Measurements from ENCODE around the gene TNFRSF9. TPM values are rescaled to one million over a fixed set of nuclear protein-coding genes. Genes with fewer than 3 reads are reported as not detected.

The TNFRSF9 gene
- polyA plus RNA-seq, 1 donor from 2014 or later: not detected

DNA sequence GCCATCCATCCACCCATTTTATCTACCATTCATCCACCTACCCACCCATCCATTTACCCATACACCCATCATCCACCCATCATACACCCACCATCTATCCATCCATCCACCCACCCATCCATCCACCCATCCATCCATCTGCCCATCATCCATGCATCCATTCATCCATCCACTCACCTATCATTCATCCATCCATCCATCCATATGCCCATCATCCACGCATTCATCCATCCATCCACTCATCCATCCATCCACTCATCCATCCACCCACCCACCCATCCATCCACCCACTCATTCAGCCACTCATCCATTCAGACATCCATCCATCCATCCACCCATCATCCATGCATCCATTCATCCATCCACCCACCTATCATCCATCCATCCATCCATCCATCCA lies 55.9 kb downstream of the TNFRSF9 start:
- Histone ChIP-seq H3K9me2 (ENCODE audit: insufficient read depth, low read length) (no peaks in the 10 kb centered on the region), H3K9ac (ENCODE audit: low read length) (no peak overlapping the region), H3K4me2 (ENCODE audit: low read length) (no peak overlapping the region), H3K4me3 (ENCODE audit: low read length) (no peak overlapping the region), H3F3A (ENCODE audit: insufficient read depth, low read length, poor library complexity, severe bottlenecking) (no peaks in the 10 kb centered on the region), H3K36me3 (ENCODE audit: insufficient read depth, low read length) (no peaks in the 10 kb centered on the region), H3K27me3 (ENCODE audit: insufficient read depth, low read depth, low read length) (no peaks in the 10 kb centered on the region), H3K79me2 (replicated peaks; ENCODE audit: insufficient read depth, low read length) (no peaks in the 10 kb centered on the region), H4K20me1 (ENCODE audit: insufficient read depth) (no peaks in the 10 kb centered on the region), H3K9me3 (ENCODE audit: low read length) (no peaks in the 10 kb centered on the region), H3K27ac (ENCODE audit: low read length) (no peak overlapping the region), H2AFZ (ENCODE audit: low read depth, low read length) (no peak overlapping the region)
- TF ChIP-seq MXI1 (conservative IDR thresholded peaks at IDR 0.05; ENCODE audit: poor library complexity, severe bottlenecking): no peak
- TF ChIP-seq EZH2 (IDR thresholded peaks at IDR 0.05; ENCODE audit: borderline replicate concordance, insufficient read depth, low read length, poor library complexity, severe bottlenecking): no peak
- TF ChIP-seq EP300 (conservative IDR thresholded peaks at IDR 0.05; ENCODE audit: poor library complexity, severe bottlenecking): no peak
- TF ChIP-seq POLR2AphosphoS5 (IDR thresholded peaks at IDR 0.05): no peak
- TF ChIP-seq, protein P1, sequence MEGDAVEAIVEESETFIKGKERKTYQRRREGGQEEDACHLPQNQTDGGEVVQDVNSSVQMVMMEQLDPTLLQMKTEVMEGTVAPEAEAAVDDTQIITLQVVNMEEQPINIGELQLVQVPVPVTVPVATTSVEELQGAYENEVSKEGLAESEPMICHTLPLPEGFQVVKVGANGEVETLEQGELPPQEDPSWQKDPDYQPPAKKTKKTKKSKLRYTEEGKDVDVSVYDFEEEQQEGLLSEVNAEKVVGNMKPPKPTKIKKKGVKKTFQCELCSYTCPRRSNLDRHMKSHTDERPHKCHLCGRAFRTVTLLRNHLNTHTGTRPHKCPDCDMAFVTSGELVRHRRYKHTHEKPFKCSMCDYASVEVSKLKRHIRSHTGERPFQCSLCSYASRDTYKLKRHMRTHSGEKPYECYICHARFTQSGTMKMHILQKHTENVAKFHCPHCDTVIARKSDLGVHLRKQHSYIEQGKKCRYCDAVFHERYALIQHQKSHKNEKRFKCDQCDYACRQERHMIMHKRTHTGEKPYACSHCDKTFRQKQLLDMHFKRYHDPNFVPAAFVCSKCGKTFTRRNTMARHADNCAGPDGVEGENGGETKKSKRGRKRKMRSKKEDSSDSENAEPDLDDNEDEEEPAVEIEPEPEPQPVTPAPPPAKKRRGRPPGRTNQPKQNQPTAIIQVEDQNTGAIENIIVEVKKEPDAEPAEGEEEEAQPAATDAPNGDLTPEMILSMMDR (IDR thresholded peaks at IDR 0.05; ENCODE audit: poor library complexity, severe bottlenecking): no peak
- TF ChIP-seq, protein P2, sequence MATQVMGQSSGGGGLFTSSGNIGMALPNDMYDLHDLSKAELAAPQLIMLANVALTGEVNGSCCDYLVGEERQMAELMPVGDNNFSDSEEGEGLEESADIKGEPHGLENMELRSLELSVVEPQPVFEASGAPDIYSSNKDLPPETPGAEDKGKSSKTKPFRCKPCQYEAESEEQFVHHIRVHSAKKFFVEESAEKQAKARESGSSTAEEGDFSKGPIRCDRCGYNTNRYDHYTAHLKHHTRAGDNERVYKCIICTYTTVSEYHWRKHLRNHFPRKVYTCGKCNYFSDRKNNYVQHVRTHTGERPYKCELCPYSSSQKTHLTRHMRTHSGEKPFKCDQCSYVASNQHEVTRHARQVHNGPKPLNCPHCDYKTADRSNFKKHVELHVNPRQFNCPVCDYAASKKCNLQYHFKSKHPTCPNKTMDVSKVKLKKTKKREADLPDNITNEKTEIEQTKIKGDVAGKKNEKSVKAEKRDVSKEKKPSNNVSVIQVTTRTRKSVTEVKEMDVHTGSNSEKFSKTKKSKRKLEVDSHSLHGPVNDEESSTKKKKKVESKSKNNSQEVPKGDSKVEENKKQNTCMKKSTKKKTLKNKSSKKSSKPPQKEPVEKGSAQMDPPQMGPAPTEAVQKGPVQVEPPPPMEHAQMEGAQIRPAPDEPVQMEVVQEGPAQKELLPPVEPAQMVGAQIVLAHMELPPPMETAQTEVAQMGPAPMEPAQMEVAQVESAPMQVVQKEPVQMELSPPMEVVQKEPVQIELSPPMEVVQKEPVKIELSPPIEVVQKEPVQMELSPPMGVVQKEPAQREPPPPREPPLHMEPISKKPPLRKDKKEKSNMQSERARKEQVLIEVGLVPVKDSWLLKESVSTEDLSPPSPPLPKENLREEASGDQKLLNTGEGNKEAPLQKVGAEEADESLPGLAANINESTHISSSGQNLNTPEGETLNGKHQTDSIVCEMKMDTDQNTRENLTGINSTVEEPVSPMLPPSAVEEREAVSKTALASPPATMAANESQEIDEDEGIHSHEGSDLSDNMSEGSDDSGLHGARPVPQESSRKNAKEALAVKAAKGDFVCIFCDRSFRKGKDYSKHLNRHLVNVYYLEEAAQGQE (IDR thresholded peaks at IDR 0.05; ENCODE audit: borderline replicate concordance): no peak
- no peak for TF ChIP-seq TAF1 (IDR thresholded peaks at IDR 0.05; ENCODE audit: low read depth)
- no peak for TF ChIP-seq RAD21 (conservative IDR thresholded peaks at IDR 0.05)
- no peak for TF ChIP-seq SMC3 (conservative IDR thresholded peaks at IDR 0.05; ENCODE audit: poor library complexity)

DNA sequence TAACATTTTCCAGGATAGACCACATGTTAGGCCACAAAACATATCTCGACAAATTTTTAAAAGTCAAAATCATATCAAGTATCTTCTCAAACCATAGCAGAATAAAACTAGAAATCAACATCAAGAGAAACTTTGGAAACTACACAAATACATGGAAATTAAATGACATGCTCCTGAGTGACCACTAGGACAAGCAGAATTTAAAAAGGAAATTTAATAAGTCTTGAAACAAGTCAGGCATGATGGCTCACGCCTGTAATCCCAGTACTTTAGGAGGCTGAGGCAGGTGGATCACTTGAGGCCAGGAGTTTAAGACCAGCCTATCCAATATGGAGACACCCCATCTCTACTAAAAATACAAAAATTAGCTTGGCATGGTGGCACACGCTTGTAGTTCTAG lies 61.4 kb downstream of the TNFRSF9 start:
- Histone ChIP-seq H4K20me1 (ENCODE audit: insufficient read depth) (no peaks in the 10 kb centered on the region), H3K36me3 (ENCODE audit: insufficient read depth, low read length) (no peaks in the 10 kb centered on the region), H3K4me3 (ENCODE audit: low read length) (no peak overlapping the region), H3F3A (ENCODE audit: insufficient read depth, low read length, poor library complexity, severe bottlenecking) (no peaks in the 10 kb centered on the region), H3K79me2 (replicated peaks; ENCODE audit: insufficient read depth, low read length) (no peaks in the 10 kb centered on the region), H2AFZ (ENCODE audit: low read depth, low read length) (no peak overlapping the region), H3K4me2 (ENCODE audit: low read length) (no peak overlapping the region), H3K9ac (ENCODE audit: low read length) (no peak overlapping the region), H3K27ac (ENCODE audit: low read length) (no peak overlapping the region), H3K27me3 (ENCODE audit: insufficient read depth, low read depth, low read length) (no peaks in the 10 kb centered on the region), H3K9me3 (ENCODE audit: low read length) (no peaks in the 10 kb centered on the region), H3K9me2 (ENCODE audit: insufficient read depth, low read length) (no peaks in the 10 kb centered on the region)
- TF ChIP-seq, protein P2 (IDR thresholded peaks at IDR 0.05; ENCODE audit: borderline replicate concordance): no peak
- TF ChIP-seq, protein P1 (IDR thresholded peaks at IDR 0.05; ENCODE audit: poor library complexity, severe bottlenecking): no peak
- TF ChIP-seq EP300 (conservative IDR thresholded peaks at IDR 0.05; ENCODE audit: poor library complexity, severe bottlenecking): no peak
- TF ChIP-seq TAF1 (IDR thresholded peaks at IDR 0.05; ENCODE audit: low read depth): no peak
- TF ChIP-seq RAD21 (conservative IDR thresholded peaks at IDR 0.05): no peak
- TF ChIP-seq POLR2AphosphoS5 (IDR thresholded peaks at IDR 0.05): no peak
- no peak for TF ChIP-seq SMC3 (conservative IDR thresholded peaks at IDR 0.05; ENCODE audit: poor library complexity)
- TF ChIP-seq MXI1 (conservative IDR thresholded peaks at IDR 0.05; ENCODE audit: poor library complexity, severe bottlenecking): no peak
- no peak for TF ChIP-seq EZH2 (IDR thresholded peaks at IDR 0.05; ENCODE audit: borderline replicate concordance, insufficient read depth, low read length, poor library complexity, severe bottlenecking)
